Thyroid gland (tissue), 4 donors: ENCODE measurements around the gene TUBA3C.

Experiments used
- CTCF ChIP-seq, 6 experiments: fragments of 200-600 bp in 3 of 6; fragments of 450-650 bp in 3 of 6; sonication (generic) in 3 of 6; IDR thresholded peaks; one replicate each; pipeline ENCODE4 v1.5.1; 2016 to 2019; ENCODE audit warnings: antibody characterized with exemption in 6 of 6, mild to moderate bottlenecking in 2 of 6, inconsistent platforms in 1 of 6, moderate library complexity in 1 of 6
- POLR2A ChIP-seq, 2 donors: fragments of 450-650 bp; IDR thresholded peaks; one replicate each; pipeline ENCODE4 v1.6.1; 2017; ENCODE audit warnings: antibody characterized with exemption in 2 of 2, mild to moderate bottlenecking in 2 of 2, moderate library complexity in 1 of 2

DNA sequence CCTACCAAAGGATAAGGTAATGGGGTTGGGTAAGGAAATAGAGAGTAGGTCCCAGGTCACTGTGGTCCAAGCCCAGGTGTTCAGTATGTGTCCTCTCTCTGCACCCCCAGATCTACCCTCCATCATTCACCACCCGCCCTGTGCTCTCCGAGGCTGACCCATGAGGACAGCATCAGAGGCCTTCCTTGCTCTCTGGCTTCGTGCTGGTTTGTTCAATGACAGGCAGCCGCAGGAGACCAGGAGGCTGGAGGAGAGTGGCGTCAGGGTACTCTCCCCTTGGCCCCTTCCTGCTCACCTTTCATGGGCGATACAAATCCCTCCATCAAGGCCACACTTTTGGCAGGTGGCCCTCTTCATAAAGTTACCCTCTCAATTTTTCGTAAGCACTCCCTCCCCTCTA lies 1.7 kb downstream of the TUBA3C start:
- TF ChIP-seq CTCF (IDR thresholded peaks at IDR 0.05) (no peak), POLR2A (IDR thresholded peaks at IDR 0.05) (no peak)
